ENCODE data around the gene RAD51D.
"Not testable (repeated sequence)": the region's sequence is repeated elsewhere in the genome, so short reads cannot be mapped to it uniquely, and the experiment has no call there.

DNA sequence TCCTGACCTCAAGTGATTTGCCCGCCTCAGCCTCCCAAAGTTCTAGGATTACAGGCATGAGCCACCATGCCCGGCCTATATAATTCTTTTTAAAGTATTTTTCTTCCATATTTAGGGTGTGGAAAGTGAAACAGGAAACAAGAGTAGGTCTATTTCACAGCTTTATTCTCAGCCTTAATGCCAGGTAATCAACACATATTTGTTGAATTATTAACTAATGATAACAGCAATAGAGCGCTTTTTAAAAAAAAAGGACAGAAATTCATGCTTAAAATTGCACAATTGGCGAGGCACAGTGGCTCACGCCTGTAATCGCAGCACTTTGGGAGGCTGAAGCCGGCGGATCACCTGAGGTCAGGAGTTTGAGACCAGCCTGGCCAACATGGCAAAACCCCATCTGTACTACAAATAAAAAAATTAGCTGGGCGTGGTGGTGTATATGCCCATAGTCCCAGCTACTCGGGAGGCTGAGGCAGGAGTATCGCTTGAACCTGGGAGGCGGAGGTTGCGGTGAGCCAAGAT is 74.1 kb downstream of the RAD51D start:
- TF ChIP-seq POLR2A (IDR thresholded peaks at IDR 0.05; ENCODE audit: low read depth, low read length); RAD21 (IDR thresholded peaks at IDR 0.05; ENCODE audit: insufficient read depth, low read depth, low read length); GABPA (IDR thresholded peaks at IDR 0.05; ENCODE audit: low read depth); EP300 (IDR thresholded peaks at IDR 0.05; ENCODE audit: borderline replicate concordance in 1 of 2, control insufficient read depth in 1 of 2, low read depth in 2 of 2, low read length in 2 of 2); EZH2 (IDR thresholded peaks at IDR 0.05; ENCODE audit: borderline replicate concordance, control insufficient read depth, low read depth, low read length); HDGF (IDR thresholded peaks at IDR 0.05); MEF2A (IDR thresholded peaks at IDR 0.05; ENCODE audit: insufficient read depth, low read depth, low read length); NRF1 (conservative IDR thresholded peaks at IDR 0.05; ENCODE audit: low read depth, low read length): not testable (repeated sequence)
- TF ChIP-seq, protein P1, sequence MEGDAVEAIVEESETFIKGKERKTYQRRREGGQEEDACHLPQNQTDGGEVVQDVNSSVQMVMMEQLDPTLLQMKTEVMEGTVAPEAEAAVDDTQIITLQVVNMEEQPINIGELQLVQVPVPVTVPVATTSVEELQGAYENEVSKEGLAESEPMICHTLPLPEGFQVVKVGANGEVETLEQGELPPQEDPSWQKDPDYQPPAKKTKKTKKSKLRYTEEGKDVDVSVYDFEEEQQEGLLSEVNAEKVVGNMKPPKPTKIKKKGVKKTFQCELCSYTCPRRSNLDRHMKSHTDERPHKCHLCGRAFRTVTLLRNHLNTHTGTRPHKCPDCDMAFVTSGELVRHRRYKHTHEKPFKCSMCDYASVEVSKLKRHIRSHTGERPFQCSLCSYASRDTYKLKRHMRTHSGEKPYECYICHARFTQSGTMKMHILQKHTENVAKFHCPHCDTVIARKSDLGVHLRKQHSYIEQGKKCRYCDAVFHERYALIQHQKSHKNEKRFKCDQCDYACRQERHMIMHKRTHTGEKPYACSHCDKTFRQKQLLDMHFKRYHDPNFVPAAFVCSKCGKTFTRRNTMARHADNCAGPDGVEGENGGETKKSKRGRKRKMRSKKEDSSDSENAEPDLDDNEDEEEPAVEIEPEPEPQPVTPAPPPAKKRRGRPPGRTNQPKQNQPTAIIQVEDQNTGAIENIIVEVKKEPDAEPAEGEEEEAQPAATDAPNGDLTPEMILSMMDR (IDR thresholded peaks at IDR 0.05 in 2 of 3, conservative IDR thresholded peaks at IDR 0.05 in 1 of 3; ENCODE audit: control insufficient read depth in 2 of 3, extremely low read depth in 1 of 3, insufficient read depth in 1 of 3, low read depth in 3 of 3, low read length in 3 of 3), result not testable (repeated sequence)
- TF ChIP-seq, protein P2, sequence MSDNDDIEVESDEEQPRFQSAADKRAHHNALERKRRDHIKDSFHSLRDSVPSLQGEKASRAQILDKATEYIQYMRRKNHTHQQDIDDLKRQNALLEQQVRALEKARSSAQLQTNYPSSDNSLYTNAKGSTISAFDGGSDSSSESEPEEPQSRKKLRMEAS (IDR thresholded peaks at IDR 0.05; ENCODE audit: low read depth, low read length), result not testable (repeated sequence)
